Stimulated activated CD4-positive, alpha-beta T cell treated with anti-CD3 and anti-CD28 coated beads, TNF-alpha, amount 100 ng/mL, for 1 hour (primary cell): Measurements from ENCODE around the gene HOXA5.

Experiments used
- DNase-seq, 3 donors: peaks; one replicate each; pipeline ENCODE4 v3.0.0-alpha.2; 2020; ENCODE audit warnings: low read depth in 3 of 3, low spot score in 1 of 3

Gene HOXA5

DNA sequence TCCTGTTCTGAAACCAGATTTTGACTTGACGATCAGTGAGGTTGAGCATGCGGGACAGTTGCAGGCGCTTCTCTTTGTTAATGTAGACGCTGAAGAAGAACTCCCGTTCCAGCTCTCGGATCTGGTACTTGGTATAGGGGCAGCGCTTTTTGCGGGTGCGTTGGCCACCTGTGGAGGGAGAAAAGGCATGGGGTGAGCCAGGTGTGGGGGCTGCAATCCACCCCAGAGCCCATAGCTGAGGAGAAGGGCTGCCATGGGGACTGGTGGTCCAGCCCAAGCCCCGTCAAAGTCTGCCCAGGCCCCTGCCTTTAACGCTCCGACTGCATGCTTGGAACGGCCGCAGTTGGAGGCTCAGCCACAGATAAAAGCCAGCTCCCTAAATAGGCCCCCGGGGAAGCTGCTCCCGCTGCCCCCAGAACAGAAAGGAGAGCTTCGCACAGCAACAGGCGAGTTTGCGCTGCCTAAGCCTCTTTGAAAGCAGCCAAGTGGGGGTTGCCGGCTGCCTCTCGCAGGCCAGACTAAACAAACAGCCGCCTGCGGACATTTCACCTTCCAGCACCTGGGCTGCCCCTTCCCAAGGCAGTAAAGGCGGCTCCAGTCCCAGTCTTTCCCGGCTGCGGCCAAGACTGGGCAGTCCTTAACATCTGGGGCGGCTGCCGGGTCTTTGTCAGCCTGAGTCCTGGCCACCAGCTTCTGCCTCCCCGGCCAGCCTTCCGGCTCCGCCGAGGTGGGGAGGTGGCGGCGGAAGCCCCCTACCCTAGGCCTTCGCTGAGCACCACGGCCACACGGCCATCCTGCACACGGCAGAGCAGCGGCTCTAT lies 39.6 kb upstream of the HOXA5 start:
- DNase-seq: no peak

DNA sequence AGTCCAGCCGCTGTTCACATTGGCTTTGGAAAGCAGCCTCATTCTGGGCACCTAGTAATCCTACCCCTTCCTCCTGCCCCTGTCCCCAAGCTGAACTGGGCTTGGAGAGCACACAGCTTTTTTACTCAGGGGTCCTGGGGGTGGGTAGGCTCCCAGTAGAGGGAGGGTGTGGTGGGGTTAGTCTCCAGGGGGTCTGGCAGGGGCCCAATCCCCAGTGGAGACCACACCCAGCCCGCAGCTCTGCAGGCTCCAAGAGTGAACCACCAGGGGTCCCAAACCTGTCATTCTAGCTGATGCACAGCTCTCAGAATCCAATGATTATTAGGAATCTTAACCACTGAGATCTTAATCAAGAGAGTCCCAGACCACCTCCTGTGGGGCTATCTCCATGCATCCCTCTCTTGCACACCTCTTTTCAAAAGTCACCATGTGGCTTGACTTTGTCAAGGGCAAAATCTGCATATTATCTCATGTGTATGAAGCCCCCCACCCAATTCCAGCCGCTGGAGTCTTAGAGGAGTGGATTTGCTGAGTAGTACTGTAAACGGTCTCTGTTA lies 38.9 kb upstream of the HOXA5 start:
- no peak for DNase-seq

DNA sequence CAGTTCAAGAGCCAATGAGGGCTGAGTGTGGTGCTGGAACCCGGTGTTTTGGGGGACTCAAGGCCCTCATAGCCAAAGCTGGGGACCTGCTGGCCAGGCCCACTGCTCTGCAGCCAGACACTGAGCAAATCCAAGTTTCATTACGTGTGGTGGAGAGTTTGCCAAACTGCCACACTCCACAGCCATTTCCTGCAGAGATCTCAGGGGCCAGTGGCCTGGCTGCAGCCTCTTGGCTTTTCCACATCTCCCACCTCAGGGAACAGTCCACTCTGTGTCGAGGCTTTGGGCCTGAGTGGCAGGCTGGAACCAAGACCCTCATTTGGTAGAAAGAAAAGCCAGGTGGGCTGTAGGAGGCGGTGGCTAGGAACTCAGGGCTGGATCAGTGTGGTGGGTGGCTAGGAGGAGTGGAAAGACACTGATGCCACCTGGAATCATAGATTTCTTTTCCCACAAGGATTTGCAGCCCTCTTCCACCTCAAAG lies 38.4 kb upstream of the HOXA5 start:
- DNase-seq: no peak

DNA sequence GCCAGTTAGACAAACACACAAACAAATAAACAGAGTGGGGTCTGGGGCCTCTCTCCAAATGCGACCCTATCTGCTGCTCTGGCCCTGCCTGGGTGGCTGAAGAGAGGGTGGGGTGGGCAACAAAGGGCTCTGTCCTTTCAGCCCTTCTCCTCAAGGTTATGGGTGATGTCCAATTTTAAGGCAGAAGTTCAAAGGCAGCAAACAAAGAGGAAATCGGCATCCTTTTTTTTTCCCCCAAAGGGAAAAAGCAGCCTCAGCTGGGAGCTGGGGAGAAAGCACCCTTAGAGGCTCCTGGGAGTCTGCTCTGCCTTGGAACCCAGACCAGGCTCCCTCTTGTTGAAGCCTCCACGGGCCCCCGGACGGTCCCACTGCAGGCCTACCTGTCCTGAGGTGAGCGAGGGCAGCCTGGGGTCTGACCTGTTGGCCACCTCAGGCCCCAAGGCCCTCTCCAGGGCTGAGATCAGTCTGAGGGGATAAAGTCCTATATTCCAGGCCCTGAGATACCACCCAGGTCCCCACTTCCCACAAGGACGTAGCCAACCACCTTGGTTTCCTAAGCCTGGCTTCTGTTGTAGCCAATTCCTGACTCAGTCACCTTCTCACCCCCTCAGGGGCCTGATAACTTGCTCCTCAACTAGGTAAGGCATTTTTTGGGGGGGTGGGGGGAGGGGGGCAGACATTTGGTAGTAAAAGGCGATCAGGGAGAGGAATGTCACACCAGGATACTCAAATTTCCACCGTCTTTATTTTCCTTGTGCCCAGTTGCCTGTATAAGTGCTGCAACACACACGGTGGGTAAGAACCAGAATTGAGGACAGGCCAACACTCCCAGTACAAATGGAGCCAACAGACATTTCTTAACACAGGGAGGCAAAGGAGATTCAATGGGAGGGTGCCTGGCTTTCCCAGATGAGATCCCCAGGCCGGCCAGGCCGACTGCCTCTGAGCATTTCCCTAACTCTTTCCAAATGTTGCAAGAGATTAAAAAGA lies 37.2 kb upstream of the HOXA5 start:
- DNase-seq: no peak

DNA sequence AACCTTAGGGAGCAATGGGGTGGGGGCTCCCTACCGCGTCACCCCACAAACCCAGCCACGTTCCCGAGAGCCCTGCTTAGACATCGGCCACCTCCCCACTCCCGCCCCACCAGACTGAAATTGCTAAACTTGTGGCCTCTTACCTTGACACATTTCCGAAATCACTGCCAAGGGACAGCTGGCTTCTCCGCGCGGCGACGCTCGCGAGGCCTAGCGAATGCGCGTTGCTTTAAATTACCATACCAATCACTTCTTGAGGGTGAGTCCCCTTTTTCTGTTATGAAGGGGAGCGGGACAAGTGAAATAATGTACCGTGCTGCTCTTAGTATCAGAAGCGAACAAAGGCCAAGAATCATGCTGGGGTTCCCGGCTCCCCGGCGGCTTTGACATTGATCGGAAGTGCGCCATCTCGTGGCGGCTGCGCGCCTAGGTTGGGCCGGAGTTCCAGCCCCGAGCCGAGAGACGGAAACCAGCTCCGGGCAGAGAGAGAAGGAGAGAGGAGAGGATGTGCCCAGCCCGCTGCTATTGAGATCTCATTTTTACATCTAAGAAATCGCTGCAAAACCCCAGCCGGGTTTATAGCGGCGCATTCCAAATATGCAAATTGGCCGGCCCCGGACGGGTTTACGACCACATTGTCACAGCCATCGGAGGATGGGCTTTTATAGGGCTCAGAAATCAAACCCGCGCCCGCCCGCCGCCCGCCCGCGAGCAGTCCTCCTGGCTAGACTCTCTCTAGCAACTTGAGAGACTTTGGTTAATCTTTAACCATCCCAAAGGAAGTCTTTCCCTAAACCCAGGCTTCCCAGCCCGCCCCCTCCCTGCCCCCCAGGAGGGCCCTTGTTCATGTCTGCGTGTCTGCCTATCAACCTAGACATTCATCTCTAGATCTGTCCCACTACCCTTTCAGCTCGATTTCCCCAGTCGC lies 36.3 kb upstream of the HOXA5 start:
- DNase-seq: peak in 1 of 3 donors; percentile 55

DNA sequence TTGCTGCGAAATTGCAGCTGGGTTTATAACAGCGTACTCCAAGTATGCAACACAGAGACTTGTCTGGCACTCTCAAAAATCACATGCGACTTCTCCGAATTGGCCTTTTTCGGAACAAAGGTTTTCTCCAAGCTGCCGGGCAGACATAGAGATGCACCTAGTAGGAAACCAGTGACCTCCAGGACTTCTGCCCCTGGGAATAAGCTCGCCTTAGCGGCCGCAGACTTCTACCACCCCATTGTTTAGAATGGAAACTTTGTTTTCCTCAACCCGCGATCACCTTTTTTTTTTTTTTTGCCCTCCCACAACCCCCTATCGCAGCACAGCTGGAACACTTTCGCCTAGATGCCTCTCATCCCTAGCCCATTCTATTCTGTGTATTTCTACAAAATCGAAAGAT lies 35.5 kb upstream of the HOXA5 start:
- no peak for DNase-seq

DNA sequence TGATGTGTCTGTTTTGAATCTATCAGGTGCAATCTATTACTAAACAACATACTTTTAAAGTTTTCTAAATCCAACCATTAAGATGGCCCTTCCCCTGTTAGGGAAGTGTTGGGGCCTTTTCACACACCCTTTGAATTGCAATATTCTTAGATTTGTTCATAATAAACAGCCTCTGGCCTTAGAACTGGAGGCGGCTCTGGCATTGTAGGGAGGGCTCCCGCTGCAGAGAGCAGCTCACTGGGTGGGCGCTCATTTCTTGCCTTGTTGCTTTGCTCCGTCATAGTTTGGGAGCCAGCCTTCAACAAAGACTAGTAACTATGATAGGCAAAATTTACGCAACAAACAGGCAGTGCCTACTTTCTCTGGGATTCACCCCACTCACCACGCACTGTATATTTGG lies 34.9 kb upstream of the HOXA5 start:
- no peak for DNase-seq

DNA sequence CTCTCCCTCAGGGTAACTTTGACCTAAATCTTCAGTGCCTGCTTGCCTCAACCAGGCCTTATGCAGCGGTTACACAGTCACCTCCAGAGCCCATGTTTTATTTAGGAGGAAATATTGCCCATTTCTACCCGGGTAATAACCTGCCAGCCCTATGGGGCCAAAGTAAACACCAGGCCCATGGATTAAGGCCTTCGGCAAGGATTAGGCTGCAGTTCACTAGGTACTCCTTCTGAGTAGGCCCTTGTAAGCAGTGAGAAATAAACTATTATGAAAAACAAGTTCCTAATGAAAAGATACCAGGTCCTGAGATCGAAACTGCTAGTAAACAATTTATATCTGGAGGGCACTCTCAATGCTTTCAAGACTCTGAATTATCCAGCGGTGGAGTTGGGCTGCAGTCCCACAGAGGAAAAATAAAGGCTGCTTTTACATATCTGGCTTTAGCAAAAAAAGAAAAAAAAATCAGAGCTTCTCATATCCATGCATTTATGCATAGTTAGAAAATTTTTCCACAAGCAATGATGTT lies 34.4 kb upstream of the HOXA5 start:
- no peak for DNase-seq

DNA sequence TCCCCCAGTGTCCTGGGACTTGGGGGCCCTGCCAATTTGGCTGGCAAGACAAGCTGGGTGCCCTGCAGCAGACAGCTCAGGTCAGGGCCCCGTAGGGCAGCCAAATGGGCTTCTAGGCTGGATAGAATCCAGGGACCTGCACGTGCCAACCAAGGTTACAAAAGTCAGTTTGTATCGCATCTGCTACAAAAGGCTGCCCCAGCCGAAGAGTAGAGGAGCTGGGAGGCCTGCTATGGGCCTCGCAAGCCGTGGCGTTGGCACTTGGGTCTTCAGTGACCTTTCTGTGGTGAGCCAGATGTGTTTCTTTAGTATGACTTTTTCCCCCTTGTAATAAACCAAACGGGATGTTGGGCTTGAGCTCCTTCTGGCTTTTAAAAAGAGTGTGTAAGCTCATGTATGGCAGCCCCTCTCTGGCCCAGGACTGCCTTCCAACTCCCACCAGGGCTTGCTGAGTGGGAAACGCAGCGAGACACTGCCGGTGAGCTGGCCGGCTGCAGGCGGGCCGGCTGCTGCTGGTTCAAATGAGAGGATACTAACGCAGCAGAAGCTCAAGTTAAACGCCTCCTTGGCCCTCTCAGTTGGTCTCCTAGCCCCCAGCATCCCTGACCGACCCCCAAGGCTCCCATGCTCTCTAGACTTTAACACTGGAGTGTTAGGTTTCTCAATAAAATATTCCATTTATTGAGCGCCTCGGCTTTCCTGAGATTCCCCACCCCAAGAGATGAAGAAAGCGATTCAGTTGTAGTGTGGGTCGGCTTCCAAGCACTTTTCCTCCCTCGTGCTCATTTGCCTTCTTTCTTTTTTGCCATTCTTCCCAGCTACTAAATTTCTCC lies 33.7 kb upstream of the HOXA5 start:
- DNase-seq: no peak

DNA sequence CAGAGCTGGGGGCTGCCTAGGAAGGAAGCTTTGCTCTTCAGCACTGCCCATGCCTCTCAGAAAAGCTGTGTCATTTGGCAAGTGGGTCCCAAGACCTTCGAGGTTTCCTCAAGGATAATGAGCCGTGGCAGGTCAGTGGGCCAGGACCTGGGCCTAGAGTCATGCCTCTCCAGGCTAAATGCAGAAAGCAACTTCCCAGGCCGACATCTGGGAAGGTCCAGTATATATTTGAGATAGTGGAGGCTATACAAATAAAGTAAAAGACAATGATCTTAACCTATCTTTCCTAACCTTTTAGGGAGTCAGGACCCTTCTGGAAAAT lies 33.0 kb upstream of the HOXA5 start:
- DNase-seq: no peak

DNA sequence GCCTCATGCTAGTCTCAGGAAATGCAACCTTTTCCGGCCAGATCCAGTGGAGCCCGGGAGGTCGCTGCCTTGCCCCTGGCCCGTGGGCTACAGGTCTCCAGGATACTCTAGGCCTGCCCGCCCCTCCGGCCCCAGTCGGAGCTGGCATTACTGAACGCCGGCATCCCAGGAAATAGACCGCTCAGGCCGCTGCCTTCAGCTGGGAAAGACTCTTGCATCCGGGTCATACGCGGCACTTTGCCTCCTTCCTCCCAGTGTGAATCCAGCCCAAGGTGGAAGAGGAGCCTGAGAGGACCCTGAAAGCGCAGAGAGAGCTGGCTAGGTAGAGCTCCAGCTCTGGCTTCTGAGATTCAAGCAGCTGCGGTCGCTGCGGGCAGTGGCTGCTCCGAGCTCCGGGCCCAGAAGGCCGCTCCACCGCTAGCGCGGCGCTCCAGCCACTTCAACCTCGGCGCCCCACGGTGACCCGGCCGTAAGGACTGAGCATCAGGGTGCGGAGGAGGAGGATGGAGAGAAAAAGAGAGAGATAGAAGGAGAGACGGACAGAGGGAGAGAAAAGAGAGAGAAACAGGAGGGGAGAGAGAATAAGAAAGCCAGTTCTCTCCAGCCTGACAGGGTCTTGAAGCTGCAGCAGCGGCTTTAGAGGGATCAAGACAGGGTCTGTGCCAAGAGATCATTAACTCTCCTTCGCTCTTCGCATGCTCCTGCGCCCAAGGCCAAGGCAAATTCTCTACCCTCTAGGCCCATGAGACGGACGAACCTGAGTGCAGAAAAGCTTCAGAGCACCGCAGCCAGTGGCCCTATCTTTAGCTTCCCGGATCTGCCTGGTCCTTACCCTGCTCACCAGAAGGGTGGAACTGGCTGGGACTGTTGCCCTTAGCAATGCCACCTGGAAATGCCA lies 32.4 kb upstream of the HOXA5 start:
- no peak for DNase-seq

DNA sequence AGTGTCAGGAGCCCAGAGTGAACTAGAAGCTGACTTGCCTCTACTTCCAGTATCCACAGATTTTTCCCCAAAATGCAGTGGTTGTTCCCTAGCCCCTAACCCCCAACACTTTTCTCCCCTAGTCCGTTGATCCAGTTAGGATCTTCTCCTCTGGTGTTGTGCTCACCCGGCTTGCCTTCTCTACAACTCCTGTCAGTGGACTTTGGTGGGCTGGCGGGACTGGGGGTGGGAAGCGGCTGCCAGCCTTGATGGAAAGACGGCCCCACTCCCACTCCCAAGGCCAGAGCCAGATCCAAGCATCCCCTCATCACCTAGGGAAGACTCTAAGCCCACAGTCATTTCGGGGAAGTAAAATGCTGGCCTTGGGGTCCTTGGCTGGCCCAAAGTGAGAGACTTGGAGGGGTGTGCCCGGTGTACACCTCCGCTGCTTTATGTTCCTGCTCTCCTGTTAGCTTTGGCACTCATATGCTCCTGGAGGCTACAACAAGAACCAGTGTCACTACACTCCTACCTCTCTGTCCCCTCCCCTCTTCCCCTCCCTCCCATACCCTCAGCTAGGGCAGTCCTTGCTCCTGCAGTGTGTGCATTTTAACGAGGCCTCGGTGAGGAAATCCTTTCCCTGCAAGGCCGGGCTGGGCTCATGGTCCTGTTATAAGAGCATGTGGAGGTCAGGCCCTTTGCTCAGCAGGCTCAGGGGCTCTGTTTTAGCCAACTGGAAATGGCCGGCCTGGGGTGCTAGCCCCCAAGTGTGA lies 31.6 kb upstream of the HOXA5 start:
- DNase-seq: no peak

DNA sequence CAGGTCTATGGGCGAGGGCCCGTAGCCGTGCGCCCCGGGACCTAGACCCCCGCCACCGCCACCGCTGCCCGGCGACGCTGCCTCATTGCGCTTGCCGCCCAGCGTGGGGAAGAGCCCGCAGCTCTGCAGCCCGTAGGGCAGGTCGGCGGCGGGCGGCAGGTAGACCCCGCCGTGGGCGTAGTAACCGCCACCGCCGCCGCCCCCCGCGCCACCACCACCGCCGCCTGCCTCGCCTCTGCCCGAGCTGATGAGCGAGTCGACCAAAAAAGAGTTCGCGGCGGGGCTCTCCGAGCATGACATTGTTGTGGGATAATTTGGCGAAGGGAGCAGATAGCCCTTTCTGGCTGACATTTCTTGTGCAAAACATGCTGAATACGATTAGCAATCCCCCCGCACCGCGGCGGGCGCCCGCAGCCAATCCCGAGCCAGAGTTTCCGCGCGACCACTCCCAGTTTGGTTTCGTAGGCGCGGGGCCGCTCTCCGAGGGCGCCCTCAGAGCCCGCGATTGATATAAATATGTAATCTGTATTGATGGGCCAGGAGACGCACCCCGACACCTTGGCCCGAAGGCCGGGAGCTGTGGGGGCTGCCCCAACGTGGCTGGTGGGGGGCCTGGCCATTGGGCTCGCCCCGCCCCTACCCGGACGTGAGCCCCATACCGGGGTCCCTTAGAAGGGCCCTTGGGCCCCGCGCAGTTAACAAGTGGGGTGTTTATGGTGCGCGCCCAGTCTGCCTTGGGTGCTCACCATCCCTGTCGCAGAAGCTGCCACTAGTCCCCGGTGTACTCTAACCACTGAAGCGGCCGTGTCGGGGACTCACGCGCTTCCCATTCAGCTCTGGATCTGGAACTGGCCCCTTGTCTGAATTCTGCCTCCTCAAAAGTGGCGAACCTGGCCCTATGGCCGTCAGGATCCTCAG lies 30.7 kb upstream of the HOXA5 start, which contains the start of gene HOXA10:
Gene HOXA10 (minus strand): TSS at position 365 of the 918 bp plus-strand sequence. CDS start 14 bp downstream, at position 351.
- peak in 1 of 3 donors; percentile 0 for DNase-seq

DNA sequence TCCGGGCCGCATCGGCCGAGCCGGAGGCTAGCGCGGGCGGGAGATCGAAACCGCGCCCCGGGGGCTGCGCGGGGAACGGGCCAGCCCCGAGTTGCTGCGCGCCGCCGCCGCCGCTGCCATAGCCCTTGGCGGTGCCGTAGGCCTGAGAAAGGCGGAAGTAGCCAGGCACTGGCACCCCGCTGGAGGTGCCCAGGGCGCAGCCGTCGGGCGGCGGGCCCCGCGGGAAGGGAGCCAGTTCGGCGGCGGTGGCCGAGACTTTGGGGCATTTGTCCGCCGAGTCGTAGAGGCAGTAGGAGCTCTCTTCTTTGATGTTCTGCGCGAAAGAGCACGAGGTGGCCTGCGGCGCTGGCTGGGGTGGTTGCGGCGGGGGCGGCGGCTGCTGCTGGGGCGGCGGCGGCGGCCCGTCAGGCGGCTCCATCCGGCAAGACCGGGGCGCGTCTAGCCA lies 30.1 kb upstream of the HOXA5 start:
- peak in 1 of 3 donors; percentile 12 for DNase-seq

DNA sequence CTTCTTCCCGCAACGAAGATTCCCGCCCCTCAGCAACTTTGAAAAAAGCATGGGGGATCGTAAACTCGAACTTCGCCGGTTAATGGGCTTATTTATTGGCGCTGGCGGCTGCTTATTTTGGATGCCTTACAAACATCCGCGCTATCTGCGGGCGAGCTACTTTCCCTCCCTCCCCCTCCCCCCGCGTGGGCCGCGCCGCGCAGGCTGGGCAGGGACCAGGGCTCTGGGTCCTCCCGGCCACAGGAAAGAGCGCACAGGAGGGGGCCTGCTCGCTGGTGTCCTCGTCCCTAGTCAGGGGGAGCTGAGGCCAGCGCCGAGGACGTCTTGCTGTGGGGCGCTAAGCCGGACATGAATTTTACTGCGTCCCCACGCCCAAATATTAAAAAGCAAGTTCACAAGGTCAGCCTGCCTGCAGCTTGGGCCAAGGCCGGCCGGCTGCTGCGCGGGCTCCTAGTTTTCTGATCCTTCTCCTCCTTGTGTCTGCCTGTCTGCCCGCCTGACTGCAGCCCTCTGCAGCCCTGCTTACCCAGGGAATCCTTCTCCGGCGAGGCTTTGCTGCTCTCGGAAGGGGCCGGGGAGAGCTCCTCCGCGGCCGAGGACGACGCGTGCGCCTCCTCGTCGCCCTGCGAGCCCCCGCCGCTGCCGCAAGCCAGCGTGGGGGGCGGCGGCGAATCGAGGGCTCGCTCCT lies 29.5 kb upstream of the HOXA5 start:
- no peak for DNase-seq

DNA sequence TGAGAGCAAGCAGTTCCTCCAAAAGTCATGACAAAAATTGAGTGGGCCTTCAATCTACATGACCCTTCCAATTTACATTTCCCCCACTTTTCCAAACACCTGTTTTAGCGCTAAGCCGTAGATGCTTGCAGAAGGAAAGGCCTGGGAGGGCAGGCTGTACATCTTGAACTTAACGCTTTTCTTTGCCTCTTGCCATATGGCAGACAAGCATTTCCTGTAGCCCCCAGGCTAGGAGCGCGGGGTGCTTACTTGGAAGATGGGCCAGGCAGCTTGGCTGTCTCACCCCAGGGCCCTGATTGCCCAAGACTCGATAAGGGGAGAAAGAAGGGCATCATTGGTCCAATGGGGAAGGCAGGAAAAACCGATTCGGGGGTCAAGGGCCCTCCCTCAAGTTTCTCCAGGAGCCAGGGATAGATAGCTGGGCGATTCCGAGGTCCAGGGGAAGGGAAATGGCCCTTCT lies 28.9 kb upstream of the HOXA5 start:
- no peak for DNase-seq
